Activated CD8-positive, alpha-beta memory T cell treated with anti-CD3 and anti-CD28 coated beads, Interleukin-2, amount 10 ng/mL, durations not matched to agents 7 days and 5 days (primary cell): Measurements from ENCODE around the gene HSP90B1. TPM values are rescaled to one million over a fixed set of nuclear protein-coding genes. Genes with fewer than 3 reads are reported as not detected.
A peak's percentile ranks its signal among the peaks of the same experiment; 100 is the strongest.

ENCODE experiments used
- ATAC-seq: fragments of 150-1000 bp; cut with Tn5 transposase; one replicate; pipeline ENCODE4 v1.10.0; 2021; ENCODE audit warnings: moderate library complexity
- CTCF ChIA-PET: fragments of 350-600 bp; sonication (Branson Sonifier 250); formaldehyde crosslinking; loops from one replicate; lab custom pipeline; 2021; ENCODE audit warnings: antibody characterized with exemption; lab: Charles Lee
- DNase-seq: peaks from one replicate; pipeline ENCODE4 v3.0.0-alpha.2; 2020
- H3K27ac Mint-ChIP-seq: one replicate; pipeline ENCODE4 v1.8.0; 2021; ENCODE audit warnings: mild to moderate bottlenecking, mixed read lengths
- H3K27me3 Mint-ChIP-seq: one replicate; pipeline ENCODE4 v1.8.0; 2021; ENCODE audit warnings: mixed read lengths
- H3K36me3 Mint-ChIP-seq: one replicate; pipeline ENCODE4 v1.8.0; 2021; ENCODE audit warnings: mild to moderate bottlenecking, mixed read lengths
- H3K4me1 Mint-ChIP-seq: one replicate; pipeline ENCODE4 v1.8.0; 2021; ENCODE audit warnings: mixed read lengths
- H3K4me3 Mint-ChIP-seq: one replicate; pipeline ENCODE4 v1.8.0; 2021; ENCODE audit warnings: mild to moderate bottlenecking, moderate library complexity, mixed read lengths
- H3K9me3 Mint-ChIP-seq: one replicate; pipeline ENCODE4 v1.8.0; 2022; ENCODE audit warnings: low read depth, mixed read lengths
- total RNA-seq, 2 experiments: library from RNA; stranded (reverse); gene quantifications; one replicate each; pipeline ENCODE4 v1.2.3, GENCODE V29; 2021

The HSP90B1 gene
- total RNA-seq, 2 experiments from 2014 or later, result 324 to 489 TPM

DNA sequence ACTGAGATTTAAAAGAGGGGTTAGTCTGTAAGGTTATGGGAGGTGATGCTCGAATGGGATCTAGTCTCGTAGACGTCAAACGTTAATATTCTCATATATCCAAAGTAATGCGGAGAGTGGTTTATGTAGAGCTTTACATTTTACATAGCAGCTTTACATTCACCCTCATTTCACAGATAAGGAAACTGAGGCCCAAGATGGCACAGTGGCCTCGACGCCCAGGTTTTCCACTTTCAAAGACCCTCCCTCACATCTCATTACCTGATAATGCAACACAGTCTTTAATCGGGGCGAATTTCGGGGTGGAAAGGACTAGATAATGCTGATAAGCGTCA is 35.0 kb downstream of the HSP90B1 start:
- no peaks in the 10 kb centered on the region for H3K9me3 Mint-ChIP-seq
- H3K27me3 Mint-ChIP-seq, result no peaks in the 10 kb centered on the region
- ATAC-seq, result no peak
- CTCF ChIA-PET, result interaction anchor here (1.1 to 3.2 kb wide), 6 partner anchors 9 to 144 kb away, joined by 3 to 32 read pairs (median 9); partner anchors contain the start of genes HSP90B1 and NT5DC3
- DNase-seq, result no peak
- H3K36me3 Mint-ChIP-seq, result peaks cover 12% of the 10 kb centered on the region
- H3K27ac Mint-ChIP-seq, result peak overlapping the region; percentile 98
- H3K4me1 Mint-ChIP-seq, result peaks cover 46% of the 10 kb centered on the region
- H3K4me3 Mint-ChIP-seq, result peak overlapping the region; percentile 99

DNA sequence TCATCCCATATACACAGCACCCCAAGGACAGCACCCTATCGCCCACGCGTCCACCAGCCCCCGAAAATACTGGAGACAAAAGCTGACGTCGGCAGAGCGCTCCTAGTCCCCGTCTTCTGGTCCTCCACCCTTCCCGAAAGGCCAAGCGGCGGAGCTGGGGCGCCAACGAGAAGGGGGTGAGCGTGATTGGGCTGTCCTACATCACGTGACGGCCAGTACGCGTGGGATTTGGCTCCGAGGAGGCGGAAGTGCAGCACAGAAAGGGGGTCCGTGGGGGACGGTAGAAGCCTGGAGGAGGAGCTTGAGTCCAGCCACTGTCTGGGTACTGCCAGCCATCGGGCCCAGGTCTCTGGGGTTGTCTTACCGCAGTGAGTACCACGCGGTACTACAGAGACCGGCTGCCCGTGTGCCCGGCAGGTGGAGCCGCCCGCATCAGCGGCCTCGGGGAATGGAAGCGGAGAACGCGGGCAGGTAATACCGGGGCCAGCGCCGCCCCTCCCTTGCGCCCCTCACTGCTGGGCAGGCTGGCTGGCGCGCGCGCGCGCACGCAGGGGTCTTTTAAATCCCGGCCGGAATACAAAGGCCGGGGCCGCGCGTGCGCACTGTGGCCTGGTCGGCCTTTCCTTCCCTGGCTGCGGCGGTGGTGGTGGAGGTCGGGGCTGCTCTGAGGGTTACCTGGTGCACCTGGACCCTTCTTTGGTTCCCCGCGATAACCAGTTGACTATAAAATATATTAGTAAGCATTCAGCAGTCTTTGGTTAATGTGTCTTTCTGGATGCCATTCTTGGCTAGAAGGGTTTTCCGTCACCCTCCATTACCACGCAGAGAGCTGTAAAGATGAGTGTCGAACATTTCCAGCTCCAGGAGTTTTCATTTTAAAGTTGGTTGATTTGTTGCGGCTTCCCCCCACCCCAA is 35.6 kb downstream of the HSP90B1 start, which contains the start of gene TDG:
TDG (plus strand) TSS at position 283 of the 915 bp plus-strand sequence; CDS start at position 449, 166 bp downstream.
- DNase-seq, result peak; percentile 99
- H3K9me3 Mint-ChIP-seq, result no peaks in the 10 kb centered on the region
- no peaks in the 10 kb centered on the region for H3K27me3 Mint-ChIP-seq
- CTCF ChIA-PET, result interaction anchor here (0.9 to 3.2 kb wide), 9 partner anchors 8 to 143 kb away, joined by 3 to 32 read pairs (median 4); partner anchors contain the start of genes HSP90B1 and NT5DC3
- ATAC-seq, result peak; percentile 97
- H3K27ac Mint-ChIP-seq, result peak within 1 kb of the TSS; percentile 98
- peaks cover 47% of the 10 kb centered on the region for H3K4me1 Mint-ChIP-seq
- peaks cover 12% of the 10 kb centered on the region for H3K36me3 Mint-ChIP-seq
- peak within 1 kb of the TSS; percentile 99 for H3K4me3 Mint-ChIP-seq

DNA sequence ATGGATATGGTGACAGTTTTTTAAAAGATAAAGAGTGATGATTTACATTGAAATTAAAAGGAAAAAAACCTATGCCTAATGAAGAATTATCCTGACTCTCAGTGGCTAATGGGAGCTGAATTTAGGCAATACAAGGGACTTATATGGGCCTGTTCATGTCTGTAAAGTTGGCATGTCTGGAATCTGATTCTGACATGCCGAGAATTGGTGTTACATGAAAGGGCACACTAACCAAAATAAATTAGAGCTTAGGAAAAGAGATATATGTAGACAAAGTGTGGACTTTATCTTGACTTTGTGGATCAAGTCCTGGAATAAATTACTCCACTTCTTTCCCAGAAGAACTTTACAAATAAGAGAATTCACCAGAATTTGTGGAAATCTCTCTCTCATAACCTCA is 36.5 kb downstream of the HSP90B1 start:
- DNase-seq, result no peak
- H3K9me3 Mint-ChIP-seq, result no peaks in the 10 kb centered on the region
- ATAC-seq, result no peak
- peak overlapping the region; percentile 98 for H3K27ac Mint-ChIP-seq
- CTCF ChIA-PET, result interaction anchor here (1.2 to 3.2 kb wide), 4 partner anchors 12 to 142 kb away, joined by 3 to 32 read pairs (median 8); a partner anchor contains a TSS
- peak overlapping the region; percentile 99 for H3K4me3 Mint-ChIP-seq
- H3K4me1 Mint-ChIP-seq, result peaks cover 54% of the 10 kb centered on the region
- H3K36me3 Mint-ChIP-seq, result peaks cover 14% of the 10 kb centered on the region
- no peaks in the 10 kb centered on the region for H3K27me3 Mint-ChIP-seq

- CTCF ChIA-PET, result no interaction called here
- Mint-ChIP-seq H3K36me3 (peaks cover 17% of the 10 kb centered on the region), H3K4me3 (no peak overlapping the region), H3K27me3 (no peaks in the 10 kb centered on the region), H3K4me1 (peaks cover 58% of the 10 kb centered on the region), H3K27ac (no peak overlapping the region), H3K9me3 (no peaks in the 10 kb centered on the region)
- ATAC-seq (no peak), DNase-seq (no peak)
Observed at GRCh38 chr12:103969391-103969790, 39.2 kb downstream of the HSP90B1 start.

DNA sequence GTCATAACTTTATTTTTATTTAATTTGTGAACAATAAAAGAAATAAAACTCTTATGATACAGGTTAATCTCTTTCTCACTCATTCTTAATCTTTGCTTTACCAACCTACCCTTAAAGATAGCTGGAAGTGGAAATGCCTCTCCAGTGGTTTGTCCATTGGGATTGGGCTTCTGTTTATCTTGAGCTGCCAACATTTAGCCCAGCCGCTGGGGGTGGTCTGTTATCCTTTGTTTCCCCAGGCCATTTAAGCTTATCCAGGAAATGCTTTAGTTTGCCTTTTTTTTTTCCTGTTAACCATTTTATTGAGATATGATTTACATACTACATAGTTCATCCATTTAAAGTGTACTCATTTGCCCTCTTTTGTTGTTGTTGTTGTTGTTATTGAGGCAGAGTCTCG is 43.7 kb downstream of the HSP90B1 start:
- CTCF ChIA-PET, result interaction anchor here (1.0 to 1.5 kb wide), 4 partner anchors 8 to 135 kb away, joined by 3 to 4 read pairs (median 3); partner anchors contain the start of gene TDG
- Mint-ChIP-seq H3K4me1 (peaks cover 36% of the 10 kb centered on the region), H3K9me3 (no peaks in the 10 kb centered on the region), H3K4me3 (no peak overlapping the region), H3K36me3 (peaks cover 31% of the 10 kb centered on the region), H3K27me3 (no peaks in the 10 kb centered on the region), H3K27ac (no peak overlapping the region)
- DNase-seq (no peak), ATAC-seq (no peak)

- CTCF ChIA-PET, result no interaction called here
Observed at GRCh38 chr12:103975368-103975767, 45.2 kb downstream of the HSP90B1 start.

DNA sequence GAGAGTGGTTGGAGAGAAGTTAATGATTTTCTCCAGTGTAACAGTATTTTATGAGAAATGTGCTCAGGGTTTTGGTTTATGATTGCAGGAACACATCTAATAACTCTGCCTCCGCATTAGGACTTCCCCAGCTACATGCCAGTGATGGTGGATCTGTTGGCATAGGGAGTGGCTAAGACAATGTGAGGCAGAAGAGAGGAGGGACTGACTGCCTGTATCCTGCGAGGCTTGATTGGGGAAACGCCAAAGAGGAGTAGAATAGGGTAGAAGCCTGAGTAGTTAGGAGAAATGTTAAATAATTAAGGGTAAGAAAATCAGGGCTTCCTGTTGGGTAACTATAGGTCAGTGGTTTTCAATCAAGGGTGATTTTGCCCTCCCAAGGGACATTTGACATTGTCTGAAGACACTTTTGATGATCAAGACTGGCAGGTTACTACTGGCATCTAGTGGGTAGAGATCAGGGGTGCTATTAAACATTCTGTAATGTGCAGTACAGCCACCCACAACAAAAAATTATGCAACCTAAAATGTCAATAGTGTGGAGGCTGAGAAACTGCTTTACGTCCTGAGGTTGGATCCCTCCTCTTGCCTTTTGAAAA is 48.3 kb downstream of the HSP90B1 start:
- Mint-ChIP-seq H3K4me3 (no peak overlapping the region), H3K9me3 (no peaks in the 10 kb centered on the region), H3K4me1 (peaks cover 16% of the 10 kb centered on the region), H3K27me3 (no peaks in the 10 kb centered on the region), H3K36me3 (peaks cover 39% of the 10 kb centered on the region), H3K27ac (peak overlapping the region; percentile 39)
- DNase-seq (no peak), ATAC-seq (peak; percentile 16)
- CTCF ChIA-PET, result no interaction called here

More at GRCh38 chr12:103975368-103975767, 45.2 kb downstream of the HSP90B1 start:
- H3K27ac Mint-ChIP-seq, result no peak overlapping the region
- peaks cover 29% of the 10 kb centered on the region for H3K4me1 Mint-ChIP-seq
- no peaks in the 10 kb centered on the region for H3K27me3 Mint-ChIP-seq
- H3K36me3 Mint-ChIP-seq, result peaks cover 36% of the 10 kb centered on the region
- no peaks in the 10 kb centered on the region for H3K9me3 Mint-ChIP-seq
- ATAC-seq (no peak), DNase-seq (no peak)
- H3K4me3 Mint-ChIP-seq, result no peak overlapping the region

- Mint-ChIP-seq H3K27me3 (no peaks in the 10 kb centered on the region), H3K27ac (no peak overlapping the region), H3K36me3 (peaks cover 20% of the 10 kb centered on the region), H3K4me1 (no peaks in the 10 kb centered on the region), H3K9me3 (no peaks in the 10 kb centered on the region), H3K4me3 (no peak overlapping the region)
- CTCF ChIA-PET, result no interaction called here
- no peak for DNase-seq
- no peak for ATAC-seq
Observed at GRCh38 chr12:103986829-103987228, 56.6 kb downstream of the HSP90B1 start.

- peaks cover 2% of the 10 kb centered on the region for H3K36me3 Mint-ChIP-seq
- no peak for DNase-seq
- H3K27me3 Mint-ChIP-seq, result peaks cover 26% of the 10 kb centered on the region
- no peak overlapping the region for H3K4me3 Mint-ChIP-seq
- H3K4me1 Mint-ChIP-seq, result no peaks in the 10 kb centered on the region
- H3K27ac Mint-ChIP-seq, result no peak overlapping the region
- H3K9me3 Mint-ChIP-seq, result no peaks in the 10 kb centered on the region
- CTCF ChIA-PET, result no interaction called here
- ATAC-seq, result no peak
Observed at GRCh38 chr12:103994235-103994634, 64.0 kb downstream of the HSP90B1 start.

DNA sequence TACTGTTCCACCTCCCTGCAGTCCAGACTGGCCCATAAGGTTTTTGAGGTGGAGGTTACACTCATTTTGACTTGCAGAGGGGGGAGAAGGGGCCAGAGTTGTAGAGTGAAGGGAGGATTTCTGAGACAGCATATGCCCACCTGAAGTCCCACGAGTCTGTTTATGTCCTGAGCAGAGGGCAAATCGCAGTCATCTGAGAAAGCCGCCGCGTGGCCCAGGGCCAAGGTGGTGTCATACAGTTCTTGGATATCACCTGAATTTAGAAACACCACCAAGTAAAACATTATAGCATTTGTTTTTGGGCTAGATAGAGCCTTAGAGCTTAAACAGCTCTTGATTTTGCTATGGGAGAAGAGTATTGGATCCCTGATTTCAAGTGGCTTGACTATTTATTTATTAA is 66.4 kb downstream of the HSP90B1 start:
- H3K27me3 Mint-ChIP-seq, result peaks cover 44% of the 10 kb centered on the region

DNA sequence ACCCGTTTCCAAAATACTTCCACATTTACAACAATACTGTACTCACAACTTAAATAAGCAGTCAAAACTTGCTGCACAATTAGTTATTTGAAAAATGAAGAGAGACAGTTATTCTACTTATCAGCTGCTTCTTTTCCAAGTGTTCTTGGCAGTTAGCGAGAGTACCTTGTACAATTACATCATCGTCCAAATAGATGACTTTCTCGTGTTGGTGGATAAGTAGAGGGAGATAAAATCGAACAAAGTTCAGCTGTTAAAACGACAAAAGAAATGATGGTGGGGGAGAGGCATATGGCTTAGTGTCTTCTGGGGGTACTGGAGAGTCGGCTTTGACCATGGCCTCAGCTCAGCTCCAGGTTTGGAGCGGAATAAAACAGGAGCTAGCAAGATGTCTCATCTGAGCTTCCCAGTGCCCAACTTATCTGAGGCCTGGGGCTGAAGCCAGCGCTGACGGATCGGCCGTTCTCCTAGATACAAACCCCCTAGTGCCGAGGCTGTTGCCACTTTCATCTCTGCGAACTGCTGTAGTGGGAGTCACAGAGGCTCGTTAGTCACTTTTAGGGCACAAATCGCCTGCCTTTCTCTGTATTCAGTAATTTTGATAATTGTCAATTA is 67.2 kb downstream of the HSP90B1 start:
- no peak for ATAC-seq
- no peaks in the 10 kb centered on the region for H3K36me3 Mint-ChIP-seq
- H3K4me3 Mint-ChIP-seq, result no peak overlapping the region
- DNase-seq, result no peak
- no peak overlapping the region for H3K27ac Mint-ChIP-seq
- no peaks in the 10 kb centered on the region for H3K9me3 Mint-ChIP-seq
- H3K27me3 Mint-ChIP-seq, result peaks cover 48% of the 10 kb centered on the region
- H3K4me1 Mint-ChIP-seq, result no peaks in the 10 kb centered on the region
- CTCF ChIA-PET, result interaction anchor here (0.5 to 0.9 kb wide), 2 partner anchors 33 to 111 kb away, joined by 3 to 4 read pairs; no protein-coding TSS in a partner anchor

More for the DNA sequence above, 66.4 kb downstream of the HSP90B1 start:
- ATAC-seq (no peak), DNase-seq (no peak)
- H3K9me3 Mint-ChIP-seq, result no peaks in the 10 kb centered on the region
- H3K4me3 Mint-ChIP-seq, result no peak overlapping the region
- H3K4me1 Mint-ChIP-seq, result no peaks in the 10 kb centered on the region
- CTCF ChIA-PET, result no interaction called here
- no peak overlapping the region for H3K27ac Mint-ChIP-seq
- H3K36me3 Mint-ChIP-seq, result no peaks in the 10 kb centered on the region
